ENCODE results near the gene EBP.

Gene EBP

DNA sequence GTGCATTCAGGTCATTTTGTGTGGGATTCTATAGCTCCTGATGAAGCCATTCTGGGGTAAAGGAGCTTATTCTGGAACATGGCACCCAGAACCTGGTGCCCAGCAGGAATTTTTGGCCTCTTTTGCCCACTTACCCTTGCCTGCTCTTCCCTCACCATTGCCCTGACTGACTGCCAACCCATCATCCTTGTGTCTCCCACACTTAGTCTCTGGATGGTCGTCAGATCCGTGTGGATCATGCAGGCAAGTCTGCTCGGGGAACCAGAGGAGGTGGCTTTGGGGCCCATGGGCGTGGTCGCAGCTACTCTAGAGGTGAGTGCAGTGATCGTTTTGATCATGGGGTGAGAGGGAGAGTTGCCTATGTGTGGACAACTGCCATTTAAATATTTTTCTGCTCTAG is 54.5 kb downstream of the EBP start:
- Histone ChIP-seq H3K9ac (ENCODE audit: insufficient read length, low read depth) (peak overlapping the region; percentile 97), H3K4me3 (ENCODE audit: insufficient read length, low read depth) (peak overlapping the region; percentile 92), H3K9me3 (ENCODE audit: insufficient read depth, low read length) (no peaks in the 10 kb centered on the region), H3K27me3 (ENCODE audit: insufficient read depth, insufficient read length) (no peaks in the 10 kb centered on the region), H3K4me1 (ENCODE audit: insufficient read depth, insufficient read length) (peaks cover 12% of the 10 kb centered on the region), H3K36me3 (ENCODE audit: insufficient read depth, insufficient read length, low read length) (peaks cover 54% of the 10 kb centered on the region)
- no peak for TF ChIP-seq ZNF274 (IDR thresholded peaks at IDR 0.05; ENCODE audit: low read depth, low read length)
- TF ChIP-seq SUZ12 (IDR thresholded peaks at IDR 0.05; ENCODE audit: extremely low read depth, insufficient read depth, insufficient read length) = no peak
- no peak for TF ChIP-seq YY1 (IDR thresholded peaks at IDR 0.05; ENCODE audit: insufficient read depth, insufficient read length)
- no peak for DNase-seq (ENCODE audit: low read depth, low spot score)

All from NT2/D1 (cell line).